Measurements from ENCODE around the gene GARIN5B. TPM values are rescaled to one million over a fixed set of nuclear protein-coding genes. Genes with fewer than 3 reads are reported as not detected.

GARIN5B gene
- total and polyA plus RNA-seq, 5 donors = not detected

DNA sequence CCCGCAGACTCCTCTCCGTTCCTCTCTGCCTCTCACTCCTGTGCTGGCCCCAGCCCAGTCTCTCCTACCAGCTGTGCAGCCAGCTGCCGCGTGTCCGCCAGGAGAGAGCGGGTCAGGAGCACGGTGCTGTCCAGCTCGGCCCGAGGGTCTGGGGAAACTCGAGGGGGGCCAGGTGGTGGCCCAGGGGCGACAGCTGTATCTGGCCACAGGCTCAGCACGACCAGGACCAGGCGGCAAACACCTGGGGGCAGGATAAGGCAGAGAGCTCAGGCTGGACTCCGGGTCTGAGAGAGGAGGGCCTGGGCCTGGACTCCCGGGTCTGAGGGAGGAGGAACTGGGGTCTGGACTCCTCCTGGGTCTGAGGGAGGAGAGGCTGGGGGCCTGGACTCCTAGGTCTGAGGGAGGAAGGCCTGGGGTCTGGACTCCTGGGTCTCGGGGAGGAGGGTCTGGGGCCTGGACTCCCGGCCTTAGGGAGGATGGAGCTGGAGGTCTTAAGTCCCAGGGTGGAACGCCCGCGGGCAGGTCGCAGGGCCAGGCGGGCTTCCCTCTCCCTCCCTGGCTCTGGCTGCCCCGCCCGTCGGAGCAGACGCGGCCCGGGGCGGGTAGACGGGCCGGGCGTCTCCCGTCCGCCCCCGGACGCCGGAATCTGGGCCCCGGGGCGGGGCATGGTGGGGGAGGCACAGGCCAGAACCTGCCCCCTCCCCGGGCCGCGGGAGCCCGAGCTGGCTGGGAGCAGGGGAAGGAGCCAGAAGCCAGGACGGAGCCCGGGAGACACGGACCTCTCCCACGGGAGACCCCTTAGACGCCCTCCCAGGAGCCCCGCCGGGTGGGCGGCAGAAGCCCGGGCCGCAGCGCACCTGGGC lies 5.9 kb upstream of the GARIN5B start:
- H3K4me1 ChIP-seq (ENCODE audit: control insufficient read depth, insufficient read depth, low read length) = no peaks in the 10 kb centered on the region
- ATAC-seq = peak in 1 of 2 donors; percentile 69
- H3K27ac ChIP-seq (ENCODE audit: low read length) = no peak overlapping the region
- intact Hi-C loops (cut with DNase I) = no loop called here
- 12% methylated on average over 54 of the region's 54 CpGs for WGBS
- DNase-seq = peak in 2 of 3 donors; percentile 42 to 79
- peak overlapping the region; percentile 51 for H3K4me3 ChIP-seq (ENCODE audit: low read length)
- H3K9me3 ChIP-seq (ENCODE audit: control insufficient read depth, low read length) = no peaks in the 10 kb centered on the region
- H3K27me3 ChIP-seq (ENCODE audit: control insufficient read depth, insufficient read depth) = no peaks in the 10 kb centered on the region

DNA sequence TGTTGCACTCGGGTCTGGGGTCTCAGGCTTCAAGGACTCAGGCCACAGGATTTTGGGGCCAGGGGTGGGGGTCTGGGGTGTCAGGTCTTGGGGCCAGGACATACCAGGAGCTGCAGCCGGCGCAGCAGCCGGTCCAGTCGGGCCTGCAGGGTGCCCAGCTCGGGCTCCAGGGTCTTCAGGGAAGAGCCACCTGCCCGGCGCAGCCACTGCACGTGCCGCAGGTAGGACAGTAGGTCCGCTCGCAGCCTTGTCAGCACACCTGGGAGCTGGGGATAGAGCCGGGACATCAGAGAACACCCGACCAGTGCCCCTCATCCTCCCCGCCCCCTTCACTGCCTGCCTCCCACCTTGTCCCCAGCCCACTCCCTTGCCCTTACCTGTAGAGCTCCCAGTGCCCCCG lies 5.0 kb upstream of the GARIN5B start:
- intact Hi-C loops (cut with DNase I) = no loop called here
- Histone ChIP-seq H3K27ac (ENCODE audit: low read length) (no peak overlapping the region), H3K4me1 (ENCODE audit: control insufficient read depth, insufficient read depth, low read length) (no peaks in the 10 kb centered on the region), H3K27me3 (ENCODE audit: control insufficient read depth, insufficient read depth) (no peaks in the 10 kb centered on the region), H3K4me3 (ENCODE audit: low read length) (no peak overlapping the region), H3K9me3 (ENCODE audit: control insufficient read depth, low read length) (no peaks in the 10 kb centered on the region)
- WGBS = 88% methylated on average over 16 of the region's 16 CpGs
- ATAC-seq (no peak), DNase-seq (no peak)

DNA sequence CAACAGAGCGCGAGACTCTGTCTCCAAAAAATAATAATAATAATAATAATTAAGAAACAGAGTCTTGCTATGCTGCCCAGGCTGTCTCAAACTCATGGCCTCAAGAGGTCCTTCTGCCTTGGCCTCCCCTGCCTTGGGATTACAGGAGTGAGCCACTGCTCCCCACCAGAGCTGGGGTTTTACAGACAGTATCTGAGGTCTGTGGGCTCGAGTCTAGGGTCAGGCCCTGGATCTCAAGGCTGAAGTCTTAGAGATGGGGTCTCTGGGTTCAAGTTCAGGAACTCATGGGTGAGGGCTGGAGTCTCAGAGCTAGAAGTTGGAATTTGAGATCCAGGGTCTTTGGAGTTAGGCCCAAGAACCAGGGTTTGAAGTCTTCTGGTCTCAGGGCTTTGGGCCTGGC lies 3.7 kb upstream of the GARIN5B start:
- no peak for DNase-seq
- intact Hi-C loops (cut with DNase I) = no loop called here
- ATAC-seq = no peak
- H3K4me1 ChIP-seq (ENCODE audit: control insufficient read depth, insufficient read depth, low read length) = no peaks in the 10 kb centered on the region
- H3K9me3 ChIP-seq (ENCODE audit: control insufficient read depth, low read length) = no peaks in the 10 kb centered on the region
- WGBS = 71% methylated on average over 3 of the region's 3 CpGs
- no peak overlapping the region for H3K27ac ChIP-seq (ENCODE audit: low read length)
- H3K27me3 ChIP-seq (ENCODE audit: control insufficient read depth, insufficient read depth) = no peaks in the 10 kb centered on the region
- H3K4me3 ChIP-seq (ENCODE audit: low read length) = no peak overlapping the region

DNA sequence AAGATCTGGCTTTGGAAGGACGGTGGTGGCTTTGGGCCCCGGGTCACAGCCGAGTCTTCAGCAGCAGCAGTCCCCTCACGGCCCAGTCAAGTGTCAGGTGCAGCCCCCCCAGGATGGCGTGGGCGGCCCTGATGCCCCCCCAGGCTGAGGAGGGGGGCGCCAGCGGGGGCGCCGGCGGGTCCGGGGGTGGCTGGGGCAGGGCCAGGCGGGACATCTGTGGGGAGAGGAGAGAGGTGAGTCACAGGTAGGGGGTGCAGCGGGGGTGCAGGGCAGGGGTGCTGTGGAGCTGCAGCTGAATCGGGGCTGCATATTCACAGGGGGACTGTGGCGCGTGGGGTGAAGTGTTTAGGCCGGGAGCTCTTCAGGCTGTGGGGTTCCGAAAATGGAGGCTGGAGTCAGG lies 2.9 kb upstream of the GARIN5B start:
- no peaks in the 10 kb centered on the region for H3K27me3 ChIP-seq (ENCODE audit: control insufficient read depth, insufficient read depth)
- 72% methylated on average over 19 of the region's 19 CpGs for WGBS

DNA sequence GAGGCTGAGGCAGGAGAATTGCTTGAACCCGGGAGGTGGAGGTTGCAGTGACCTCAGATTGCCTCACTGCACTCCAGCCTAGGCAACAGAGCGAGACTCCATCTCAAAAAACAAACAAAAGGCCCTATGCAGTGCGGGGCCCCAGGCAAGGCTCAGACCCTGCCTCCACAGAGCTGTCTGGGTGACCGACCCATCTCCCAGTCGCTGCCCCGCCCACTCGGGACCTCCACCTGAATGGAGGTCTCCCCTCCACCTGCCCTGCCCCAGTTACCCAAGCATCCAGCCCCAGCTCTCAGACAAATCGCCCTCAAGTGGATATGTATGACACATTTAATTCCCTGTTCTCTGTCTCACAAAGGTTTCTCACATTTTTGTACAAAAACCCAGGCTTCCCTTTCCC lies 2.2 kb upstream of the GARIN5B start:
- no peak for DNase-seq

More for the DNA sequence above, 2.9 kb upstream of the GARIN5B start:
- Histone ChIP-seq H3K4me3 (ENCODE audit: low read length) (no peak overlapping the region), H3K27ac (ENCODE audit: low read length) (no peak overlapping the region), H3K4me1 (ENCODE audit: control insufficient read depth, insufficient read depth, low read length) (no peaks in the 10 kb centered on the region), H3K9me3 (ENCODE audit: control insufficient read depth, low read length) (no peaks in the 10 kb centered on the region)
- ATAC-seq (no peak), DNase-seq (no peak)
- intact Hi-C loops (cut with DNase I) = no loop called here

DNA sequence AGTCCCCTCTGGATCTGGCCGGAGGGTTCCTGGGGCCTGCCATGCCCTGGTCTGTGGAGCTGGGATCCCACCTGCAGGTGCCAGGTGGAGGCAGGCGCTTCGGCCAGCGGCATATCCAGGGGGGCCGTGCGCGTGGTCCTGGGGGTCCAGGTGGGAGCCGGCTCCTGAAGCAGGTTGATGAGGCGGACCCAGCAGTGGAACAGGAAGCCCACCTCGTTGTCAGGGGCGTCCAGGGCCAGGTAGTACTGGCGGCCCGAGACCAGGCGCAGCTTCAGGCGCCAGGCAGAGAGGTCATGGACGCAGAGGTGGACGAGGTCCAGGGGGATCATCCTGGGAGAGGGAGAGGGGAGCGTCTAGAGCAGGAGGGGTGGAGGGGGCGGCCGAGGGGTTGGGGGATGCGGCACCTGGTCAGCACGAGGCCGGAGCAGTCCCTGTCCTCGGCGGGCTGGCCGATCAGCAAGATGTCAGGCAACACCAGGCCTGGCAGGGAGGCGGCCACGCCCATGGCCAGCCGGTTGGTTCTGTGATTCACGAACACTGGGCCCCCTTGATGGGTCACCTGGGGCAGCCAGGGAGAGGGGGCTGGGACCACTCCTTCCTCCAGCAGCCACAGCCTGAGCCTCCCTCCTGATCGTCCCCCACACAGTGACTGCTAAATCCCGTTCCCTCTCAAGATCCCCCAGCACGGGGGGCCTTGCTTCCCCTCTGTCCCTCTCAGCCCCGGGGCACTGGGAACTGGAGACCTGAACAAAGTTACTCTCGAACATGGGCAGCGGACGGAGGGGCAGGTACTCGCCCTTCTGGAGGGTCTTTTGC lies 678 bp downstream of the GARIN5B start:
- no peak overlapping the region for H3K4me3 ChIP-seq (ENCODE audit: low read length)
- no peak for DNase-seq
- no peaks in the 10 kb centered on the region for H3K27me3 ChIP-seq (ENCODE audit: control insufficient read depth, insufficient read depth)

More for the DNA sequence above, 2.2 kb upstream of the GARIN5B start:
- Histone ChIP-seq H3K4me3 (ENCODE audit: low read length) (no peak overlapping the region), H3K4me1 (ENCODE audit: control insufficient read depth, insufficient read depth, low read length) (no peaks in the 10 kb centered on the region), H3K27ac (ENCODE audit: low read length) (no peak overlapping the region), H3K9me3 (ENCODE audit: control insufficient read depth, low read length) (no peaks in the 10 kb centered on the region), H3K27me3 (ENCODE audit: control insufficient read depth, insufficient read depth) (no peaks in the 10 kb centered on the region)
- intact Hi-C loops (cut with DNase I) = no loop called here
- WGBS = 89% methylated on average over 8 of the region's 8 CpGs
- no peak for ATAC-seq

DNA sequence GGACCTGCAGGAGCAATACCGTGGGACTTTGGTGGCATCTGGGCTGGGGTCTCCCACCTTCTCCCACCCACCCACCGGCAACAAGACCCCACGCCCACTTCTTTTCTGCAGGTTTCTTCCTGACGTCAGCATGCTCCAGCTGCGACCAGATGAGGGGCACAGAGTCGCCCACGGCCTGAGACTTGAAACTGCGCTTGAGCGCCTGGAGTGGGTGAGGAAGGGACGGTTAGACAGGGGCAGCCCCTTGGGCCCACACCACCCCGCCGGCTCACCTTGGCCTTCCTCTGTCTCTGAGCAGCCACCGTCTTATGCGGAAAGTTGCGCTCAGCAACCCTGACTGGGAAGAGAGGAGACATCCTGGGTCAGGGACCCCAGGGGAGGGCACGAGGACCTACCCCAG lies 2.2 kb downstream of the GARIN5B start:
- WGBS = 90% methylated on average over 16 of the region's 16 CpGs
- no peak overlapping the region for H3K27ac ChIP-seq (ENCODE audit: low read length)
- H3K27me3 ChIP-seq (ENCODE audit: control insufficient read depth, insufficient read depth) = no peaks in the 10 kb centered on the region
- no peak overlapping the region for H3K4me3 ChIP-seq (ENCODE audit: low read length)
- DNase-seq (no peak), ATAC-seq (no peak)
- no peaks in the 10 kb centered on the region for H3K9me3 ChIP-seq (ENCODE audit: control insufficient read depth, low read length)
- intact Hi-C loops (cut with DNase I) = no loop called here
- no peaks in the 10 kb centered on the region for H3K4me1 ChIP-seq (ENCODE audit: control insufficient read depth, insufficient read depth, low read length)

More for the DNA sequence above, 678 bp downstream of the GARIN5B start:
- no peak for ATAC-seq
- Histone ChIP-seq H3K27ac (ENCODE audit: low read length) (no peak overlapping the region), H3K9me3 (ENCODE audit: control insufficient read depth, low read length) (no peaks in the 10 kb centered on the region), H3K4me1 (ENCODE audit: control insufficient read depth, insufficient read depth, low read length) (no peaks in the 10 kb centered on the region)
- intact Hi-C loops (cut with DNase I) = no loop called here
- 71% methylated on average over 38 of the region's 38 CpGs for WGBS

DNA sequence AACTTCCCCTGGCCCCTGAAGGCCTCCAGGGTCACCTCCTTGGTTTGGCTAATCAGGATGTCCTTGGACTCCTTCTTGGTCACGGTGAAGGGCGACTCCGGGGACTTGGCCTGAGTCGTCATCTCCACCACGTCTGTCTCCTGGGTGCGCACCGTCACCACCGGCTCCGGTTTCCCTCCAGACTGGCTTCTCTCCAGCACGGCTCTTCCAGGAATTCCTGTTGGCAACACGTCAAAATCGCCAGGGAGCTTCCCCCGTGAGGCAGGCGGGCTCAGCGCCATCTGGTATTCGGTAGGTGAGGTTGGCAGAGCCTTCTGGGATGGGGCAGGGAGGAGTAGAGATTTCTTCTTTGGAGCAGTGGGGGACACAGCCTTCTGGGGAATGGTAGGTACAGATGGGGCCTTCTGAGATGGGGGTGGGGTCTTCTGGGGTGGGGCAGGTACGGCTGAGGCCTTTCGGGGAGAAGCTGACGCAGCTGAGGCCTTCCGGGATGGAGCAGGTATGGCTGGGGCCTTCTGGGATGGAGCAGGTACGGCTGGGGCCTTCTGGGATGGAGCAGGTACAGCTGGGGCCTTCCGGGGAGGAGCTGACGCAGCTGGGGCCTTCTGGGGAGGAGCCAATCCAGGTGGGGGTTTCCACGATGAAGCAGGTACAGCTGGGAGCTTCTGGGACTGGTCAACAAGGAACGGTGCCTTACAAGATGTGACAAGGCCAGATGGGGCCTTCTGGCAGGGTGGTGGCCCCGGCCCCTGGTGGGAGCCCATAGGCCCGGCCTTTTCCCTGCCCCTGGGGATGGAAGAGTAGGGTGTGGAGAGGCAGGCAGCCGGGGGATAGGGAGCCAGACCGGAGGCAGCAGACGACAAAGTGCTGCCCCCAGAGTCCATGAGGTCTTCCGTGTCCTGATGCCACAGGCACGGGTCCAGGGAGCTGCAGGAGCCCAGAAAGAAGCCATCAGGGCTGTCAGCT lies 3.8 kb downstream of the GARIN5B start:
- no peak for DNase-seq
- Histone ChIP-seq H3K4me1 (ENCODE audit: control insufficient read depth, insufficient read depth, low read length) (no peaks in the 10 kb centered on the region), H3K4me3 (ENCODE audit: low read length) (no peak overlapping the region), H3K27me3 (ENCODE audit: control insufficient read depth, insufficient read depth) (no peaks in the 10 kb centered on the region), H3K9me3 (ENCODE audit: control insufficient read depth, low read length) (no peaks in the 10 kb centered on the region), H3K27ac (ENCODE audit: low read length) (no peak overlapping the region)
- no peak for ATAC-seq
- intact Hi-C loops (cut with DNase I) = no loop called here
- WGBS = 59% methylated on average over 32 of the region's 32 CpGs

DNA sequence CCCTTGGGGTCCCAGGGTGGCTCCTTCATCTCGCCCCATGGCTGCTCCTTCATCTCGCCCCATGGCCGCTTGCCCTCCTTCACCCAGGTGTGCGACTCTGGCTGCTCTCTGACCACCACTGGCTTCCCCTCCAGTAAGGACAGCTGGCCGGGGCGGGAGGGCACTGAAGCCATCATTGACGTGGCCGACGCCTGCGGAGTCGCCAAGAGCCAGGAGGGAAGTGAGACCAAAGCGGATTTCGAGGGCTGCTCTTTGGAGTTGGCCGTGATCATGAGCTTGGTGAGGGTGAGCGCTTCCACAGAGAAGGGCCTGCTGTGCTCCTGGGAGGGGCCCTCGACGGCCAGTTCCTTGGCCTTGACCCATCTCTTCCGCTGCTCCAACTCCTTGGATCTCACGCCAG lies 4.6 kb downstream of the GARIN5B start:
- Histone ChIP-seq H3K27ac (ENCODE audit: low read length) (no peak overlapping the region), H3K4me1 (ENCODE audit: control insufficient read depth, insufficient read depth, low read length) (no peaks in the 10 kb centered on the region), H3K4me3 (ENCODE audit: low read length) (no peak overlapping the region), H3K27me3 (ENCODE audit: control insufficient read depth, insufficient read depth) (no peaks in the 10 kb centered on the region), H3K9me3 (ENCODE audit: control insufficient read depth, low read length) (no peaks in the 10 kb centered on the region)
- intact Hi-C loops (cut with DNase I) = no loop called here
- 84% methylated on average over 19 of the region's 19 CpGs for WGBS
- DNase-seq (no peak), ATAC-seq (no peak)

DNA sequence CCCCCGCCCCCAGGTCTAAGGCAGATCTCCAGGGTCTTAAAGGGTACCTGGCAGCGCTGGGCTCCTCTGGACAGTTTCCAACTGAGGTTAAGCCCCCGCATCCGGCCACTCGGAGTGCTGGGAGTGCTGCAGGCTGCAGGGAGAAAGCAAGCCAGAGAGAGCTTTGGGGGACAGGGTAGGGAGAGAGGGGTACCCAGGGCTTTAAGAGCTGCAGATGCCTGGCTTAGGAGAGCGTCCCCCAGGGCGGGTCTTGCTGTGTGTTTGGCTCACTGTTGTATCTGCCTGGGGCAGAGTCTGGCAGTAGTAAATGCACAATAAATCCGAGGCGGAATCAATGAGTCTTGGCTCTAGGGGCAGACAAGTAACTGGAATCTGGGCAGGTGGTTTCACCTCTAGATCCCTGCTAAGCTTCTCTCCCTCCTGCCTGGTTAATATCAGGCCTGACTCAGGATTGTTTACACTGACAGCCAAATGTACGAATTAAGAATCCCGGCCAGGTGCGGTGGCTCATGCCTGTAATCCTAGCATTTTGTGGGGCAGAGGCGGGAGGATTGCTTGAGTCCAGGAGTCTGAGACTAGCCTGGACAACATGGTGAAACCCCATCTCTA lies 7.7 kb downstream of the GARIN5B start:
- H3K27me3 ChIP-seq (ENCODE audit: control insufficient read depth, insufficient read depth) = no peaks in the 10 kb centered on the region
- ATAC-seq (no peak), DNase-seq (peak in 1 of 3 donors; percentile 38)
- H3K27ac ChIP-seq (ENCODE audit: low read length) = no peak overlapping the region
- no peak overlapping the region for H3K4me3 ChIP-seq (ENCODE audit: low read length)
- no peaks in the 10 kb centered on the region for H3K9me3 ChIP-seq (ENCODE audit: control insufficient read depth, low read length)
- WGBS = 29% methylated on average over 13 of the region's 13 CpGs
- intact Hi-C loops (cut with DNase I) = no loop called here
- H3K4me1 ChIP-seq (ENCODE audit: control insufficient read depth, insufficient read depth, low read length) = no peaks in the 10 kb centered on the region

All from right cardiac atrium (tissue), 5 donors.